ENCODE results near the gene ATP2B1.

Gene ATP2B1

GRCh38 chr12:89576572-89577220 is 131.9 kb downstream of the ATP2B1 start:
- no peak for DNase-seq

- peak; percentile 68 for DNase-seq
These were observed 133.3 kb downstream of the ATP2B1 start for GRCh38 chr12:89575374-89575773.

GRCh38 chr12:89574736-89575208 is 133.9 kb downstream of the ATP2B1 start:
- peak; percentile 92 for DNase-seq

- DNase-seq = peak; percentile 46
These were observed 135.4 kb downstream of the ATP2B1 start for GRCh38 chr12:89573051-89573810.

GRCh38 chr12:89571491-89572195 is 137.0 kb downstream of the ATP2B1 start:
- peak; percentile 66 for DNase-seq

GRCh38 chr12:89568484-89568883 is 140.2 kb downstream of the ATP2B1 start:
- DNase-seq = no peak

- no peak for DNase-seq
These were observed 140.9 kb downstream of the ATP2B1 start for GRCh38 chr12:89567691-89568239.

- no peak for DNase-seq
These were observed 142.0 kb downstream of the ATP2B1 start for GRCh38 chr12:89566615-89567014.

- DNase-seq = no peak
These were observed 143.6 kb downstream of the ATP2B1 start for GRCh38 chr12:89565002-89565401.

- no peak for DNase-seq
These were observed 148.9 kb downstream of the ATP2B1 start for GRCh38 chr12:89559753-89560152.

- no peak for DNase-seq
These were observed 151.7 kb downstream of the ATP2B1 start for GRCh38 chr12:89556976-89557375.

GRCh38 chr12:89552376-89552775 is 156.3 kb downstream of the ATP2B1 start:
- DNase-seq = peak; percentile 17

- no peak for DNase-seq
These were observed 156.9 kb downstream of the ATP2B1 start for GRCh38 chr12:89551747-89552146.

- no peak for DNase-seq
These were observed 161.5 kb downstream of the ATP2B1 start for GRCh38 chr12:89547101-89547500.

- no peak for DNase-seq
These were observed 162.5 kb downstream of the ATP2B1 start for GRCh38 chr12:89546151-89546550.

GRCh38 chr12:89544681-89545184 is 163.9 kb downstream of the ATP2B1 start:
- DNase-seq = peak; percentile 16

GRCh38 chr12:89544022-89544421 is 164.6 kb downstream of the ATP2B1 start:
- no peak for DNase-seq

GRCh38 chr12:89542912-89543592 is 165.6 kb downstream of the ATP2B1 start:
- peak; percentile 80 for DNase-seq

GRCh38 chr12:89542236-89542635 is 166.4 kb downstream of the ATP2B1 start:
- DNase-seq = no peak

- no peak for DNase-seq
These were observed 168.1 kb downstream of the ATP2B1 start for GRCh38 chr12:89540586-89540985.

GRCh38 chr12:89539426-89540223 is 169.0 kb downstream of the ATP2B1 start:
- no peak for DNase-seq
